PC-9 (cell line): Measurements from ENCODE around the gene ISX. TPM values are rescaled to one million over a fixed set of nuclear protein-coding genes. Genes with fewer than 3 reads are reported as not detected.

Experiments
- BruUV-seq: library from RNA; stranded (reverse); fragments of 400-500 nt; replicated peaks from 2 replicates; lab custom pipeline; 2021; lab: Mats Ljungman, UMichigan
- CTCF ChIA-PET: fragments of 300-600 bp; sonication (Branson Sonifier 250); formaldehyde crosslinking; loops from one replicate; lab custom pipeline; 2022; ENCODE audit warnings: antibody characterized with exemption; lab: Charles Lee
- POLR2A ChIA-PET: fragments of 300-600 bp; sonication (Branson Sonifier 250); formaldehyde crosslinking; loops from one replicate; lab custom pipeline; 2022; ENCODE audit warnings: antibody characterized with exemption; ENCODE audit not compliant: unreplicated experiment; lab: Charles Lee
- DNase-seq, 2 experiments: peaks; one replicate each; pipeline versions ENCODE4 v3.0.0 to v3.0.0-alpha.2; 2015 to 2022; ENCODE audit warnings: mixed read lengths in 1 of 2
- H2AFZ ChIP-seq: fragments of 200-600 bp; sonication (generic); 2 replicates; pipeline ENCODE4 v1.8.1; 2017; ENCODE audit warnings: antibody characterized with exemption
- H3F3A ChIP-seq: fragments of 200-600 bp; sonication (generic); 2 replicates; pipeline ENCODE4 v1.8.1; 2017; ENCODE audit warnings: antibody characterized with exemption, mild to moderate bottlenecking, low read depth; ENCODE audit not compliant: insufficient read depth
- H3K27ac ChIP-seq: fragments of 200-600 bp; sonication (generic); 2 replicates; pipeline ENCODE4 v1.6.1; 2016; ENCODE audit warnings: mixed run types
- H3K27me3 ChIP-seq: fragments of 200-600 bp; sonication (generic); 2 replicates; pipeline ENCODE4 v1.6.1; 2016; ENCODE audit warnings: low read depth, mixed run types; ENCODE audit not compliant: insufficient read depth
- H3K36me3 ChIP-seq: fragments of 200-600 bp; sonication (generic); 2 replicates; pipeline ENCODE4 v1.6.1; 2016; ENCODE audit warnings: low read depth, mixed run types
- H3K4me1 ChIP-seq: fragments of 200-600 bp; sonication (generic); replicated peaks from 2 replicates; pipeline ENCODE4 v1.6.1; 2016; ENCODE audit warnings: mixed run types; ENCODE audit not compliant: insufficient read depth
- H3K4me2 ChIP-seq: fragments of 200-600 bp; sonication (generic); 2 replicates; pipeline ENCODE4 v1.6.1; 2017; ENCODE audit warnings: mixed run types
- H3K4me3 ChIP-seq: fragments of 200-600 bp; sonication (generic); 2 replicates; pipeline ENCODE4 v1.6.1; 2016; ENCODE audit warnings: mixed run types
- H3K79me2 ChIP-seq: fragments of 200-600 bp; sonication (generic); 2 replicates; pipeline ENCODE4 v1.6.1; 2017; ENCODE audit warnings: low read depth, mixed run types
- H3K9me2 ChIP-seq: fragments of 200-600 bp; sonication (generic); 2 replicates; pipeline ENCODE4 v1.8.1; 2017; ENCODE audit warnings: mild to moderate bottlenecking; ENCODE audit not compliant: insufficient read depth
- H3K9me3 ChIP-seq: fragments of 200-600 bp; sonication (generic); 2 replicates; pipeline ENCODE4 v1.8.1; 2016; ENCODE audit warnings: low read depth; ENCODE audit not compliant: insufficient read depth
- H4K20me1 ChIP-seq: fragments of 200-600 bp; sonication (generic); 2 replicates; pipeline ENCODE4 v1.8.1; 2017; ENCODE audit not compliant: insufficient read depth
- CTCF ChIP-seq: fragments of 200-600 bp; sonication (generic); conservative IDR thresholded peaks from 2 replicates; pipeline ENCODE4 v1.6.1; 2017; ENCODE audit warnings: mixed run types, antibody characterized with exemption, mild to moderate bottlenecking, moderate library complexity
- EZH2 ChIP-seq: fragments of 200-600 bp; sonication (generic); IDR thresholded peaks from 2 replicates; pipeline ENCODE4 v1.8.0; 2017; ENCODE audit warnings: antibody characterized with exemption, low read depth
- intact Hi-C: fragments of 100-400 bp; cut with micrococcal nuclease; formaldehyde crosslinking; loops from one replicate; pipeline ENCODE4 v1.10.0; 2022; ENCODE audit not compliant: unreplicated experiment
- total RNA-seq: library from RNA; stranded (reverse); gene quantifications from 2 replicates; pipeline ENCODE4 v1.2.3, GENCODE V29; 2021

ISX gene
- total RNA-seq, 1 experiment from 2014 or later = not detected

GRCh38 chr22:35074583-35074982, 8.6 kb downstream of the ISX start:
- no peaks in the 10 kb centered on the region for H3K9me3 ChIP-seq
- DNase-seq = no peak
- no peaks in the 10 kb centered on the region for H3K4me1 ChIP-seq
- no TSS peak for BruUV-seq
- ChIA-PET POLR2A (no interaction called here), CTCF (no interaction called here)
- no peak for TF ChIP-seq CTCF
- TF ChIP-seq EZH2 = no peak
- no peaks in the 10 kb centered on the region for H3K36me3 ChIP-seq
- intact Hi-C loops = no loop called here
- no peak overlapping the region for H2AFZ ChIP-seq
- H3K4me2 ChIP-seq = no peak overlapping the region
- H3K27ac ChIP-seq = no peak overlapping the region
- H4K20me1 ChIP-seq = no peaks in the 10 kb centered on the region
- no peak overlapping the region for H3K4me3 ChIP-seq
- H3K79me2 ChIP-seq = no peaks in the 10 kb centered on the region
- no peaks in the 10 kb centered on the region for H3K9me2 ChIP-seq
- peaks cover 16% of the 10 kb centered on the region; the same call in 1 of the 2 replicates for H3K27me3 ChIP-seq
- H3F3A ChIP-seq = no peaks in the 10 kb centered on the region

GRCh38 chr22:35076630-35077029, 10.7 kb downstream of the ISX start:
- Histone ChIP-seq H3K4me3 (no peak overlapping the region), H3K27me3 (peaks cover 17% of the 10 kb centered on the region; the same call in 1 of the 2 replicates), H3K9me3 (no peaks in the 10 kb centered on the region), H3F3A (no peaks in the 10 kb centered on the region), H3K79me2 (no peaks in the 10 kb centered on the region), H3K36me3 (no peaks in the 10 kb centered on the region), H2AFZ (no peak overlapping the region), H3K4me1 (no peaks in the 10 kb centered on the region), H4K20me1 (no peaks in the 10 kb centered on the region), H3K4me2 (no peak overlapping the region), H3K9me2 (no peaks in the 10 kb centered on the region), H3K27ac (no peak overlapping the region)
- CTCF ChIA-PET = no interaction called here
- DNase-seq = no peak
- TF ChIP-seq CTCF (no peak), EZH2 (no peak)
- POLR2A ChIA-PET = no interaction called here
- BruUV-seq = no TSS peak
- intact Hi-C loops = no loop called here

GRCh38 chr22:35085621-35086020, 19.7 kb downstream of the ISX start:
- 0 out of 2 replicates have a peak, but pooled peaks cover 18% of the 10 kb centered on the region for H3K27me3 ChIP-seq
- CTCF ChIA-PET = no interaction called here
- no peak for TF ChIP-seq EZH2
- no peak for TF ChIP-seq CTCF
- POLR2A ChIA-PET = no interaction called here
- no peaks in the 10 kb centered on the region for H3K79me2 ChIP-seq
- H3K4me3 ChIP-seq = no peak overlapping the region
- no peak overlapping the region for H3K4me2 ChIP-seq
- DNase-seq = no peak
- no peaks in the 10 kb centered on the region for H3K4me1 ChIP-seq
- H2AFZ ChIP-seq = no peak overlapping the region
- no peak overlapping the region for H3K27ac ChIP-seq
- H3K9me3 ChIP-seq = no peaks in the 10 kb centered on the region
- H3K9me2 ChIP-seq = no peaks in the 10 kb centered on the region
- no peaks in the 10 kb centered on the region for H3F3A ChIP-seq
- intact Hi-C loops = no loop called here
- no TSS peak for BruUV-seq
- H3K36me3 ChIP-seq = no peaks in the 10 kb centered on the region
- H4K20me1 ChIP-seq = no peaks in the 10 kb centered on the region
